GM12891 (cell line): ENCODE results near the gene THADA.

Source experiments
- POLR2A ChIP-seq: IDR thresholded peaks from 2 replicates; pipeline ENCODE4 v1.6.1; 2011; ENCODE audit warnings: low read depth, low read length, control low read depth
- POLR2AphosphoS5 ChIP-seq: IDR thresholded peaks from 2 replicates; pipeline ENCODE4 v1.6.1; 2011; ENCODE audit warnings: low read depth, low read length, control low read depth
- TAF1 ChIP-seq: IDR thresholded peaks from 2 replicates; pipeline ENCODE4 v1.6.1; 2011; ENCODE audit warnings: low read depth, low read length, control low read depth

DNA sequence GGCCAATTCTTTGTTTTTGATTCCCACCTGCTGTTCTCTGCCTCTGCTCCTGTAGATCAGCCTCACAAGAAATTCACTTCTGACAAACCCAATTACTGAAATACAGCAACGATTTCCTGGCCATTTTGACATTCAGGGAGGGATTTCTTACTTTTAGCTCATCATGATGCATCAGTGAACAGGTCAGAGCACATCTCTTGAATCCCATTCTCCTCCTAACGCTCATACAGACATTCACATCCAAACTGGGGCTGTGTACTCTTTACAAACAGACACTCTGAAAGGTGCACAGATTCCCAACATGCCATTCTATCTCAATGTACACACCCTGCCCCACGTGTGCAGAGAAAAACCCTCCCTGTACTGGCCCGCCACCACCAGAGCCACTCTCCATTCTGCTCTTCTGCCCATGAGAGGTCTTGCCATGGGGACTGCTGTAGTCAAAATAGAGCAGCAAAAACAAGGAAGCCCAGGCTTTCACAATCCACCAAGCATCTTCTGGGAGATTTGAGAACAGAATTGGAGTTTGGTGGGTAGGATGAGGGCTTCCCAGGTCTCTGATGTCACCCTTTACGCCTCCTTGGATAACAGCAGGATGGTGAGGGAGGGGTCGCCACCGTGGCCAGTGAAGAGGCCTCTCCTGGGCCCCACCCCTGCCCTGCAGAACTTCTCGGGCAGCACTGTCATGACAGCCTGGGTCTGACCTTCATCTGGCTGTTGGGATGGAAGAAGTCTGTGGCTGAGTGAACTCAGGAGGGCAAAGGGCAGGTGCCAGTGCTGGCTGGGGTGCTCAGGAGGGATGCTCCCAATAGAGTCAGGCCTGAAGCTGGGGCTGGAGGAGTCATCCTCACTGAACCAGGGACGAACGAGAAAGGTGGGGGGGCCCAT lies 327.5 kb downstream of the THADA start:
- TF ChIP-seq POLR2A (no peak), TAF1 (no peak), POLR2AphosphoS5 (no peak)
